Endothelial cell of umbilical vein (primary cell): ENCODE results near the gene TRAK1. TPM values are rescaled to one million over a fixed set of nuclear protein-coding genes. Genes with fewer than 3 reads are reported as not detected.

ENCODE experiments used
- BruUV-seq: library from RNA; stranded (reverse); fragments of 400-500 nt; replicated peaks from 2 replicates; lab custom pipeline; 2021; lab: Mats Ljungman, UMichigan
- CTCF ChIA-PET: fragments of 300-600, 350-600 bp; sonication (Branson Sonifier 250); formaldehyde crosslinking; loops from one replicate; lab custom pipeline; 2021; ENCODE audit warnings: antibody characterized with exemption, inconsistent platforms; lab: Charles Lee
- POLR2A ChIA-PET: fragments of 300-600, 350-600 bp; sonication (Branson Sonifier 250); formaldehyde crosslinking; loops from one replicate; lab custom pipeline; 2021; ENCODE audit warnings: antibody characterized with exemption, inconsistent platforms; lab: Charles Lee
- DNase-seq: peaks from one replicate; pipeline ENCODE4 v3.0.0-alpha.2; 2011; ENCODE audit warnings: low read depth, low spot score
- FAIRE-seq: peaks from 2 replicates; lab custom pipeline; 2011; peaks lifted over from hg19 to GRCh38; lab: Jason Lieb, UNC
- H2AFZ ChIP-seq: 2 replicates; pipeline ENCODE4 v1.6.0; 2012; ENCODE audit warnings: low read depth, low read length, control low read depth, inconsistent platforms
- H3K27ac ChIP-seq: 2 replicates; pipeline ENCODE4 v1.5.1; 2011; ENCODE audit warnings: low read depth, mild to moderate bottlenecking, control low read depth, low read length, moderate library complexity; ENCODE audit not compliant: insufficient read depth
- H3K27me3 ChIP-seq, 2 experiments: 2 replicates each; pipeline versions ENCODE4 v1.6.0 to v1.6.1; 2011; ENCODE audit warnings: low read length in 2 of 2, mixed read lengths in 1 of 2; ENCODE audit not compliant: control insufficient read depth in 2 of 2, insufficient read depth in 2 of 2
- H3K36me3 ChIP-seq, 2 experiments: 2 replicates in 1 of 2; 3 replicates in 1 of 2; pipeline ENCODE4 v1.5.1; 2011; ENCODE audit warnings: low read length in 2 of 2, mild to moderate bottlenecking in 1 of 2, moderate library complexity in 1 of 2; ENCODE audit not compliant: control insufficient read depth in 2 of 2, insufficient read depth in 2 of 2; ENCODE audit errors: extremely low read depth in 1 of 2
- H3K4me1 ChIP-seq: 3 replicates; pipeline ENCODE4 v1.5.1; 2011; ENCODE audit warnings: mild to moderate bottlenecking, low read length; ENCODE audit not compliant: control insufficient read depth, insufficient read depth; ENCODE audit errors: extremely low read depth
- H3K4me2 ChIP-seq: 2 replicates; pipeline ENCODE4 v1.6.1; 2011; ENCODE audit warnings: low read length, control low read depth, mixed read lengths; ENCODE audit not compliant: insufficient read depth
- H3K4me3 ChIP-seq, 3 experiments: fragments of 200-600 bp in 1 of 3; sonication (generic), shearing (Covaris generic) in 1 of 3; replicated peaks in 1 of 3; 2 replicates each; pipeline ENCODE4 v1.5.1; 2011 to 2016; ENCODE audit warnings: control low read depth in 3 of 3, low read length in 3 of 3, mild to moderate bottlenecking in 2 of 3, inconsistent platforms in 1 of 3, low read depth in 1 of 3, moderate library complexity in 1 of 3; ENCODE audit not compliant: insufficient read depth in 1 of 3
- H3K79me2 ChIP-seq: 2 replicates; pipeline ENCODE4 v1.6.0; 2012; ENCODE audit warnings: low read length, inconsistent platforms; ENCODE audit not compliant: control insufficient read depth, insufficient read depth
- H3K9ac ChIP-seq: replicated peaks from 2 replicates; pipeline ENCODE3; 2011; ENCODE audit warnings: low read length, control low read depth; ENCODE audit not compliant: insufficient read depth; ENCODE audit errors: extremely low read depth
- H3K9me1 ChIP-seq: replicated peaks from 3 replicates; pipeline ENCODE4 v1.6.0; 2011; ENCODE audit warnings: mild to moderate bottlenecking, low read length; ENCODE audit not compliant: control insufficient read depth, insufficient read depth; ENCODE audit errors: extremely low read depth
- H3K9me3 ChIP-seq: replicated peaks from 2 replicates; pipeline ENCODE4 v1.5.1; 2012; ENCODE audit warnings: low read length, inconsistent platforms; ENCODE audit not compliant: control insufficient read depth, insufficient read depth
- H4K20me1 ChIP-seq: replicated peaks from 2 replicates; pipeline ENCODE3; 2011; ENCODE audit warnings: mild to moderate bottlenecking, low read length; ENCODE audit not compliant: control insufficient read depth, insufficient read depth; ENCODE audit errors: extremely low read depth
- EZH2 ChIP-seq: IDR thresholded peaks from 2 replicates; pipeline ENCODE4 v1.6.1; 2012; ENCODE audit warnings: borderline replicate concordance, low read depth, mild to moderate bottlenecking, moderate library complexity, low read length, inconsistent platforms; ENCODE audit not compliant: severe bottlenecking
- FOS ChIP-seq: IDR thresholded peaks from 2 replicates; pipeline ENCODE4 v1.6.1; 2011; ENCODE audit warnings: mild to moderate bottlenecking, low read length, moderate library complexity, borderline replicate concordance; ENCODE audit not compliant: insufficient read depth
- GATA2 ChIP-seq: IDR thresholded peaks from 2 replicates; pipeline ENCODE4 v1.7.0; 2011; ENCODE audit warnings: low read depth, mild to moderate bottlenecking, moderate library complexity, mixed read lengths, low read length; ENCODE audit not compliant: insufficient read length, insufficient read depth
- JUN ChIP-seq: IDR thresholded peaks from 2 replicates; pipeline ENCODE4 v1.6.1; 2011; ENCODE audit warnings: borderline replicate concordance, low read depth; ENCODE audit not compliant: insufficient read length, insufficient read depth
- MAX ChIP-seq: IDR thresholded peaks from 2 replicates; pipeline ENCODE4 v1.6.1; 2011; ENCODE audit not compliant: insufficient read depth, insufficient read length
- MYC ChIP-seq: IDR thresholded peaks from one replicate; pipeline ENCODE4 v1.6.1; 2011; ENCODE audit warnings: mild to moderate bottlenecking, low read depth, low read length
- POLR2A ChIP-seq: IDR thresholded peaks from 2 replicates; pipeline ENCODE4 v1.6.1; 2012; ENCODE audit warnings: low read depth, mild to moderate bottlenecking, control low read depth, low read length
- POLR2AphosphoS5 ChIP-seq: IDR thresholded peaks from 2 replicates; pipeline ENCODE4 v1.6.1; 2012; ENCODE audit warnings: low read depth, mild to moderate bottlenecking, control low read depth, low read length, moderate library complexity; ENCODE audit not compliant: insufficient read depth
- dilution Hi-C: fragments of 300-500 bp; cut with MboI; formaldehyde crosslinking; loops from one replicate; pipeline ENCODE4 v1.15.0; 2019; ENCODE audit warnings: low sequenced_read_pairs; ENCODE audit not compliant: extremely low pct_ligation_motif_present
- intact Hi-C: fragments of 100-400 bp; cut with micrococcal nuclease; formaldehyde crosslinking; loops from one replicate; pipeline ENCODE4 v1.10.0; 2022
- polyA plus RNA-seq, 4 experiments: library from polyadenylated mRNA; depleted of rRNA in 3 of 4; stranded (reverse) in 3 of 4; unstranded in 1 of 4; fragments of >200 nt; gene quantifications; 2 replicates each; pipeline versions ENCODE4 v1.2.1 to v1.2.3, GENCODE V29; 2011 to 2012; ENCODE audit warnings: missing spikeins in 1 of 4
- total RNA-seq: library from RNA; stranded (reverse); gene quantifications from 2 replicates; pipeline ENCODE4 v1.2.3, GENCODE V29; 2021
- TF ChIP-seq, protein P1 (sequence below), 2 donors: IDR thresholded peaks; 1 replicate in 1 of 2; 2 replicates in 1 of 2; pipeline ENCODE4 v1.5.1; 2011; ENCODE audit warnings: low read length in 2 of 2, mild to moderate bottlenecking in 2 of 2, moderate library complexity in 2 of 2, control low read depth in 1 of 2, inconsistent platforms in 1 of 2, low read depth in 1 of 2; ENCODE audit not compliant: insufficient read depth in 1 of 2; ENCODE audit errors: extremely low read depth in 1 of 2

Gene TRAK1
- total and polyA plus RNA-seq, 2 donors (not counting 3 experiments of a cell fraction or from before 2014, with no cell fraction given) = 38.5 to 59.6 TPM

DNA sequence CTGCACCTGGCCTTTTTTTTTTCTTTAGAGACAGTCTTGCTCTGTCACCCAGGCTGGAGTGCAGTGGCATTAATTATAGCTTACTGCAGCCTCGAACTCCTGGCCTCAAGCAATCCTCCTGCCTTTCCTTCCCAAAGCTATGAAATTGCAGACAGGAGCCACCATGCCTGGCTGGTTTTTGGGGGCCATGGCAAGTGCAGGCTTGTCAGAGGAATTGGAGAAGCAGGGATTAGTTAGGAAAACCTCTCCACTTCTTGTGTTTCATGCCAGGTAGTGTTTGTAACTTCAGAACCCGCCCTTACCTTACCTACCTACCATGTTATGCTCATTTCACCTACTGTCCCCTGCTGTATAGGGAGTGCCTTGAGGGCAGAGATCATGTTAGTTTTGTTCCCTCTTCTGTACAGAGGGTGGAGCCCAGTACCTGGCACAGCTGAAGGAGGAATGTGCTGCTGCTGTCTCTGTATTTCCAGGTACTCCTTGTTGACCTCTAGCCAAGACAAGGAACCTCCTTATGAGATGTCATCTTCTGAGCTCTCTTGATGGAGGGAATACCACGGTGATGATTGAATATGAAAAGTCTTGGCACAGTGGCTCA, 43.8 kb downstream of the TRAK1 start:
- DNase-seq = no peak
- BruUV-seq = no TSS peak
- no peaks in the 10 kb centered on the region for H4K20me1 ChIP-seq
- FAIRE-seq = no peak
- no peaks in the 10 kb centered on the region for H3K27me3 ChIP-seq
- H3K4me3 ChIP-seq = no peak overlapping the region
- intact Hi-C loops (no loop called here), dilution Hi-C loops (no loop called here)
- H3K36me3 ChIP-seq = peaks cover 0 to 2% of the 10 kb centered on the region in 2 experiments
- no peak overlapping the region for H3K4me2 ChIP-seq
- no peak overlapping the region for H3K27ac ChIP-seq
- no peaks in the 10 kb centered on the region for H3K4me1 ChIP-seq
- H2AFZ ChIP-seq = no peak overlapping the region
- peaks cover 9% of the 10 kb centered on the region for H3K79me2 ChIP-seq
- ChIA-PET POLR2A (no interaction called here), CTCF (interaction anchor here (0.9 kb wide), 2 partner anchors 18 to 56 kb away, joined by 3 to 4 read pairs; no protein-coding TSS in a partner anchor)
- no peaks in the 10 kb centered on the region for H3K9me1 ChIP-seq
- no peak overlapping the region for H3K9ac ChIP-seq
- no peak for TF ChIP-seq POLR2A
- TF ChIP-seq MYC = no peak
- TF ChIP-seq, protein P1, sequence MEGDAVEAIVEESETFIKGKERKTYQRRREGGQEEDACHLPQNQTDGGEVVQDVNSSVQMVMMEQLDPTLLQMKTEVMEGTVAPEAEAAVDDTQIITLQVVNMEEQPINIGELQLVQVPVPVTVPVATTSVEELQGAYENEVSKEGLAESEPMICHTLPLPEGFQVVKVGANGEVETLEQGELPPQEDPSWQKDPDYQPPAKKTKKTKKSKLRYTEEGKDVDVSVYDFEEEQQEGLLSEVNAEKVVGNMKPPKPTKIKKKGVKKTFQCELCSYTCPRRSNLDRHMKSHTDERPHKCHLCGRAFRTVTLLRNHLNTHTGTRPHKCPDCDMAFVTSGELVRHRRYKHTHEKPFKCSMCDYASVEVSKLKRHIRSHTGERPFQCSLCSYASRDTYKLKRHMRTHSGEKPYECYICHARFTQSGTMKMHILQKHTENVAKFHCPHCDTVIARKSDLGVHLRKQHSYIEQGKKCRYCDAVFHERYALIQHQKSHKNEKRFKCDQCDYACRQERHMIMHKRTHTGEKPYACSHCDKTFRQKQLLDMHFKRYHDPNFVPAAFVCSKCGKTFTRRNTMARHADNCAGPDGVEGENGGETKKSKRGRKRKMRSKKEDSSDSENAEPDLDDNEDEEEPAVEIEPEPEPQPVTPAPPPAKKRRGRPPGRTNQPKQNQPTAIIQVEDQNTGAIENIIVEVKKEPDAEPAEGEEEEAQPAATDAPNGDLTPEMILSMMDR (IDR thresholded peaks at IDR 0.05; ENCODE audit: extremely low read depth in 1 of 2, insufficient read depth in 1 of 2, low read depth in 1 of 2, low read length in 2 of 2) = no peak
- no peak for TF ChIP-seq POLR2AphosphoS5
- TF ChIP-seq GATA2 = no peak
- TF ChIP-seq JUN = no peak
- no peak for TF ChIP-seq EZH2
- no peak for TF ChIP-seq MAX
- no peak for TF ChIP-seq FOS
- no peaks in the 10 kb centered on the region for H3K9me3 ChIP-seq
